ENCODE measurements around the gene MVP.

GRCh38 chr16:29802416-29802935 lies 17.8 kb upstream of the MVP start:
- TF ChIP-seq REST (IDR thresholded peaks at IDR 0.05; ENCODE audit: low read depth) (no peak), CTCF (IDR thresholded peaks at IDR 0.05 in 2 of 3, conservative IDR thresholded peaks at IDR 0.05 in 1 of 3; ENCODE audit: borderline replicate concordance in 1 of 3, insufficient read depth in 1 of 3, low read depth in 2 of 3, low read length in 2 of 3) (no peak), POLR2A (IDR thresholded peaks at IDR 0.05; ENCODE audit: borderline replicate concordance, extremely low read depth, insufficient read depth, insufficient read length) (no peak), SP1 (IDR thresholded peaks at IDR 0.05; ENCODE audit: low read depth) (no peak), JUND (IDR thresholded peaks at IDR 0.05) (no peak)

Data from HCT116 (cell line).